ENCODE results near the gene NOS1AP.

- no peak for TF ChIP-seq TARDBP (IDR thresholded peaks at IDR 0.05)
- TF ChIP-seq FOXK2 (IDR thresholded peaks at IDR 0.05), result no peak
- TF ChIP-seq SP1 (IDR thresholded peaks at IDR 0.05), result no peak
- TF ChIP-seq BHLHE40 (IDR thresholded peaks at IDR 0.05; ENCODE audit: borderline replicate concordance), result no peak
- no peak for TF ChIP-seq HDGF (IDR thresholded peaks at IDR 0.05; ENCODE audit: borderline replicate concordance)
- no peak for TF ChIP-seq CTBP1 (IDR thresholded peaks at IDR 0.05; ENCODE audit: borderline replicate concordance)
- TF ChIP-seq FOXM1 (IDR thresholded peaks at IDR 0.05; ENCODE audit: borderline replicate concordance), result no peak
- no peak for TF ChIP-seq ZNF384 (IDR thresholded peaks at IDR 0.05)
- TF ChIP-seq ELF4 (IDR thresholded peaks at IDR 0.05), result no peak
- no peak for TF ChIP-seq LEF1 (IDR thresholded peaks at IDR 0.05; ENCODE audit: borderline replicate concordance)
- TF ChIP-seq, protein P1, sequence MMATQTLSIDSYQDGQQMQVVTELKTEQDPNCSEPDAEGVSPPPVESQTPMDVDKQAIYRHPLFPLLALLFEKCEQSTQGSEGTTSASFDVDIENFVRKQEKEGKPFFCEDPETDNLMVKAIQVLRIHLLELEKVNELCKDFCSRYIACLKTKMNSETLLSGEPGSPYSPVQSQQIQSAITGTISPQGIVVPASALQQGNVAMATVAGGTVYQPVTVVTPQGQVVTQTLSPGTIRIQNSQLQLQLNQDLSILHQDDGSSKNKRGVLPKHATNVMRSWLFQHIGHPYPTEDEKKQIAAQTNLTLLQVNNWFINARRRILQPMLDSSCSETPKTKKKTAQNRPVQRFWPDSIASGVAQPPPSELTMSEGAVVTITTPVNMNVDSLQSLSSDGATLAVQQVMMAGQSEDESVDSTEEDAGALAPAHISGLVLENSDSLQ (IDR thresholded peaks at IDR 0.05), result no peak
- TF ChIP-seq NFRKB (IDR thresholded peaks at IDR 0.05), result no peak
- no peak for TF ChIP-seq FOXA1 (IDR thresholded peaks at IDR 0.05)
- no peak for TF ChIP-seq SUZ12 (IDR thresholded peaks at IDR 0.05)
Observed at GRCh38 chr1:162133566-162133965, 64.1 kb downstream of the NOS1AP start.
